Muscle of back (tissue), 11 donors: ENCODE results near the gene LGI4. TPM values are rescaled to one million over a fixed set of nuclear protein-coding genes. Genes with fewer than 3 reads are reported as not detected.
A peak's percentile ranks its signal among the peaks of the same experiment; 100 is the strongest.
"Not testable (repeated sequence)": the region's sequence is repeated elsewhere in the genome, so short reads cannot be mapped to it uniquely, and the experiment has no call there.

Experiments used
- DNase-seq, 3 donors: peaks; one replicate each; pipeline versions ENCODE4 v3.0.0 to v3.0.0-alpha.2; 2013
- polyA plus RNA-seq, 10 donors: library from polyadenylated mRNA; unstranded; fragments of 120-200 nt; gene quantifications; one replicate each; pipeline ENCODE4 v1.2.1, GENCODE V29; 2013; ENCODE audit not compliant: insufficient read length in 10 of 10

LGI4 gene
- polyA plus RNA-seq, 10 donors, result 9.1 to 15.8 (median 11.1) TPM

DNA sequence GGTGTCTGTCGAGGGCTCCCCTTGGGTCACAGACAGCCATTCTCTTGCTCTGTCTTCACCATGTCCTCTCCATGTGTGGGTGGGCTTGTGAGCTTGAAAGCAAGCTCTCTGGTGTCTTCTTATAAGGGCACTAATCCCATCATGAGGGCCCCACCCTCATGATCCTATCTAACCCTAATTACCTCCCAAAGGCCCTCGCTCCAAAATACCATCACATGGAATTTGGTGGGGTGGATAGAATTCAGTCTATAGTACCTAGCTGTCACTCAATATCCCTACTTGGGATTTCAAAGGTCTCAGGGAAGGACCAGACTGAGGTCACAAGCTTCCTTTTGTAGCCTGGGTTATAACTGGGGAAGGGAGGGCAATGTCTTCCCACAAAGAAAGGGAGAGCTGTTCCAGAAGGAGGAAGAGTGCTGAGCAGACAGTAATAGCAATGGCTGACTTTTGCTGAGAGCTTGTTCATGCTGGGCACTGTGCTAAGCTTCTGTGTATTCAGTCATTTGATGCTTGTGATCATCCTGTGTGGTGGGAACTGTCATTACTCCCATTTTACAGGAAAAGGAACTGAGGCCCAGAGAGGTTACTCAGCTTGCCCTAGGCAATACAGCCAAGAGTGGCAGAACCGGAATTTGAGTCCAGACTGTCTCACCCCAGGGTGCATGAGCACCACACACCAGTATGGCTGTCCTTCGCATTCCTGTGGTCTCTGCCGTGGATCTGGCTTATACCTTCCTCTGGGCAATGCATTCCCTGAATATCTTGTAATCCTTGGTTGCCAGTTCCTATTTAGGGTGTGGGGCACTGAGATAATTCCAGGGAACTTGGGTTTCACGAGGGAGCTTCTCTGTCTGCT is 27.8 kb upstream of the LGI4 start:
- no peak for DNase-seq

- no peak for DNase-seq
Observed at GRCh38 chr19:35161434-35161743, 26.5 kb upstream of the LGI4 start.

DNA sequence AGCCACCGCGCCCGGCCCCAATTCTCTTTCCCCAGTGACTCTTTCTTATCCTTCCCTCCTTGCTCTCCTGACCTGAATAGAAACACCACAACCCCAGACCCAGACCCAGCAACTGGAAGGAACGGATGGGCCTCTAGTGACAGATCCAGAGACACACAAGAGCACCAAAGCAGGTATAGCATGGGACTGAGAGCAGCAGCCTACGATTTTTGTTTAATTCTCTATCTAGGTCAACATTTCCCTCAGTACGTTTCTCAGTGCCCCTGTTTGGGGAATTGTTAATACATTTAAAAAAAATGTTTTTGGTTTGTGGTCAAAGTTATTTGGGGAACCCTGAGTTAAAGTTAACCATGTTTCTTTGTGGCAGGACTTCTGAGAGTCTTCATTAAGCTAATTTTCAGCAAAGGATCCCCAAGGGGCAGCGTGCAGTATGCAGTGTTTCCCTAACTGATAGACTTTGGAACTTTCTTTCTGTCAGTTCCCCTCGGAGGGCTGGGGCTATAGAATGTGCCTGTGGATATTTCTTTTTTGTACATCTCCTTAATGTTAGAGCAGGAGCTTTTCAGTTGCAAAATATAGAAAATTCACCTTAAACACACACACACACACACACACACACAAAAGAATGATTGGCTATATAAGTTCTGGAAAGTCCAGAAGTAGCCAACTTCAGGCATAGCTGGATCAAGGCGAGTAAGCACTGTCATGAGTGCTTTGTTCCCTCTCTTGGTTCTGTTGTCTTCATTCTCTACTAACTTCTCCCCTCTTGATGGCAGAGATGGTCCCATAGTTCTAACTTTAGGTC is 26.0 kb upstream of the LGI4 start:
- no peak for DNase-seq

DNA sequence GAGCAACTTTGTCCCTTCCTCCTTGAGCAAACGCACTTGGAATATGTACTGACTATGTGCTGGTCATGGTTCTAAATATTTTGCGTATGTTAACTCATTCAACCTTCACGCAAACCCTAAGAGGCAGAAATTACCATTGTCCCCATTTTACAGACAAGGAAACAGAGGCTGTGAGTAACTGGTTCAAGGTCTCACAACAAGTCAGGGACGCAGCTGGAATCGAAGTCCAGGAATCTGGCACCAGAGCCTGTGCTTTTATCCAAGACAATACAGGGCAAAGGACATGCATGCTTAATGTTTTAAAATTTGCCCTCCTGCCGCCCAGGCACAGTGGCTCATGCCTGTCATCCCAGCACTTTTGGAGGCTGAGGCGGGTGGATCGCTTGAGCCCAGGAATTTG is 24.7 kb upstream of the LGI4 start:
- DNase-seq, result no peak

DNA sequence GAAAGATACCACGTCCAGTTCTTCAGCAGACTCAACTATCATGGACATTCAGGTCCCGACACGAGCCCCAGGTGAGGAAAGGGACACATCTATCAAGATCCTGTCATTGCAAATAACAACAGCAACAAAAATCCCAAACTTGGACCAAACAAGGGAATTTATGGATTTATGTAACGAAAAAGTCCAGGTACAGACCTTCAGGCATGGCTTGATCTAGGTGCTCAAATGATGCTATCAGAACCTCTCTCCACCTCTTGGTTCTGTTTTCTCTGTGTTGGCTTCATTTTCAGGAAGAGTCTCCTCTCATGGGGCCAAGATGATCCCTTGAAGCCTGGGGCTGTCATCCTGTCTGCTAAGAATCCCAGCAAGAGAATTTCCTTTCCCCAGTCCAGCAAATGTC is 22.6 kb upstream of the LGI4 start:
- DNase-seq, result no peak

DNA sequence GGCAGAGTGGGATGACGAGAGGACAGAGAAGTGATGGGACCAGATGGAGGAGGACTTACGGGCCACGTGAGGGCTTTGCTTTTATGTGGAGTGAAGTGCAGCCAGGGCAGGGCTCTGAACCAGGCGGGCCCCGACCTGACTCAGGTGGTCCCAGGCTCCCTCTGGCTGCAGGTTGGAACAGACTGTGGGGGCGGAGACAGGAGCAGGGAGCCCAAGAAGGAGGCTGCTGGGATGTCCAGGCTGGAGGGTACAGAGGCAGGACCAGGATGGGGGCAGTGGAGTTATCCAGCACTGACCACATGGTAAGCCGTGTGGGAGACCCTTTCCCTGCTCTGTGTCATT is 21.8 kb upstream of the LGI4 start:
- DNase-seq, result no peak

DNA sequence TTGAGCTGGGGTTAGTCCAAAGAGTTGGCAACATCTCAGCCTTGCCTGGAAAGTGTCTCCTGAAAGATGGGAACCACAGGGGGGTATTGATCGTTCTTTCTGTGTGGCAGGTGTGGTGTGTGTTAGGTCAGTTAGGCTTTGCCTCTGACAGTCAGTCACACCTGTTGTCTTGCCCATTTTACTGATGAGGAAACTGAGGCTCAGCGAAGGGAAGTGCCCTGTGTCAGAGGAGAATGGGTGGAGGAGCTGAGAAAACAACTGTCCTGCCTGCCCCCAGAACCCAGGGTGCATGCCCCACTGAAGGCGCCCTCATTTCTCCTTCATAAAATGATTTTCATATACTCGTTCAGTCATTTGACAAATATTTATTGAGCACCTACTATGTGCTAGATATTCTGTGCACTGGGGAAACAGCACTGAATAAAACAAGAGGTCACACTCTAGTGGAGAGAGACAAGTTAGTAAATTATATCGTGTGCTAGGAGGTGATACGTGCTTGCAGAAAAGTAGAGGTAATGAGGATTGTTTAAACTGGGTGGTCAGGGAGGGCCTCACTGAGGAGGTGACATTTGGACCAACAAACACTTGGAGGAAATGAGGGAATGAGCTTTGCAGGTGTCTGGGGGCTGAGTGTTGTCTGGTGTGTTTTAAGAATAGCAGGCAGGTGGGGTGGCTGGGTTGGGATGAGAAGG is 21.3 kb upstream of the LGI4 start:
- DNase-seq, result no peak

DNA sequence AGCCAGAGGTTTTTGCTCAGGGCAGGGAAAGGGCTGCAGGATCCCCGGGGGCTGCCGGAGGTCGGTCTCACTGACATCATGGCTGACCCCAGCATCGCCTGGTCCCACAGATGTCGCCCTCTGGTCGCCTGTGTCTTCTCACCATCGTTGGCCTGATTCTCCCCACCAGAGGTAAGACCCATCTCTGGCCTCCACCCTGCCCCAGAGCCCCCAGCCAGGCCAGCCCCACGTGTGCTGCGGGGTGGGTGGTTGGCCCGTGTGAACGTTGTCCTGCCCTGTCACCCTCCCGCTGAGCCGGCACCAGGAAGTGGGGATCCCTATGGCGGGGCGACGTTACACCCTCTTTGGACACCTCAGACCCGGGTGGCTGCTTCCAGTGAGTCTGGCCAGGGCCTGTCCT is 20.6 kb upstream of the LGI4 start:
- DNase-seq, result peak in 1 of 3 donors; percentile 28

DNA sequence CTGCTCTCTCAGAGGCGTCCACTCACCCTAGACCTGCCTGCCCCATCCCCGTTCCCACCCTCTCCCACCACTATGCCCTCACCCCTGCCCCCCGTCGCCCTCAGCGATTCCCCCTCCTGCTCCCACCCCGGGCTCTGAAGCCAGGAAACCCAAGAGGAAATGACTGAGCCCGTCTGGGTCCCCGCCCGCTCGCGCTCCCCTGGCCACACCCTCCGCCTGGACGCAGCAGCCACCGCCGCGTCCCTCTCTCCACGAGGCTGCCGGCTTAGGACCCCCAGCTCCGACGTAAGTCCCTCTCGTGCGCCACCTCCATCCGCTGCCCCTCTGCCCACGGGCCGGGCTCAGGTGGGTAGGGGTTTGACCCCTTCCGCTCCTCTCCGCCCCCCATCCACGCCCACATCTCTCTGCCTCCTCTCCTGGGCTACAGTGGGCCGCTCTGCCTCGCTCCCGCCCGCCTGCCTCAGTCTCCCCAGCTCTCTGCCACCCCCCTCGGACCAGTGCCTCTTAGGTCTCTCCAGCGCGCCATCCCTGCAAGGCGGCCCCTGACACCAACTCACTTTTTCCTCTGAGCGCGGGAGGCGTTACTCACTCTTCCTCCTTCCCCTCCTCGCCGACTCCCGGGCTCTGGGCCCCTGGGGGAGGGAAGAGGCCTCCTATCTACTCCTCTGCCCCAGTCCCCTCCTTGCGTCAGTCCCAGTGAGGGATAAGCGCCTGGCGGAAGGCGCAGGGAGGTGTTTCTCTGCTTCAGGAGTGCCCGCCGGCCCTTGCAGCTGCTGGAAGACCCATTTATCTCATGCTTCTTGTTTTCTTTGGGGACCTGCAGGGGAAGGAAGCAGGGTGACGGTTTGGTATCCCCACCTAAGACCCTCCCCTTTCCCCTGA is 19.9 kb upstream of the LGI4 start, which contains the start of gene FXYD5:
FXYD5 (plus strand) TSS at position 211 of the 882 bp plus-strand sequence. CDS start 816 bp downstream, outside the sequence.
- DNase-seq, result peak in 2 of 3 donors; percentile 59 to 74

DNA sequence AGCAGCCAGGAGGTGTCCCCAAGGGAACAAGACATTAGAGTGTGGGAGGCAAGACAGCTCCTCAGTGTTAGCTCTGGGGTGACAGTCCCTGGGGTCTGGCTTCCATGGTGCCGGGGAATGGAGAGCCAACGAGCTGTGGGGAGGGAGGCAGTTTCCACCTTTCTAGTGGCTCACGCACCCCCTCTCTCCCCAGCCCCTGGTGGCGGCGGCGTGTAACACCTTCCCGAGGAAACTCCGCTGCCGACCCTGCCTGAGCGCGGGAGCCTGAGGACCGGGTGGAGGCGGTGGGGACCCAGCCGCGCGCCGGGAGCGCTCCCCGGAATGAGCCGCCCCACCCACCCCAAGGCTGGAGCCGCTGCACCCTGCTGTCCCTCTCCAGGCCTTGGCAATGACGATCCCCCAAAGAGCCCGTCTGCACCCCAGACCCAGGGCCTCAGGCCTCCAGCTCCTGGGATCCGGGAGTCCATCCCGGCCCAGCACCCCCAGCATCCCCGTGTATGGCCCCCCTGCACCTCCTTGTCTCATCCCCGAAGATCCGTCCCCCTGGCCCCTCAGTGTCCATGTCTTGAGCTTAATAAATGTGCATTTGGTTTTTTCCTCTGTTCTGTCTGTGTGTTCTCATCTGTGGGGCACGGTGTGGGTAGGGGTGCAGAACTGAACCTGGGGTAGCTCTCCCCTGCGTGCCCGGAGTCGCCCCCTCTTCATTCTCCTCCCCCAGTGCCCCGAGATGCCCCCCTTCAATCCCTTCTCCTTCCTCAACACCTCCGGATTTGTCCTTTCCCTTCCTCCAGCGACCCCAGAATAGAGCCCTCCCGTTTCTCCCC is 19.1 kb upstream of the LGI4 start:
- DNase-seq, result peak in 1 of 3 donors; percentile 33

DNA sequence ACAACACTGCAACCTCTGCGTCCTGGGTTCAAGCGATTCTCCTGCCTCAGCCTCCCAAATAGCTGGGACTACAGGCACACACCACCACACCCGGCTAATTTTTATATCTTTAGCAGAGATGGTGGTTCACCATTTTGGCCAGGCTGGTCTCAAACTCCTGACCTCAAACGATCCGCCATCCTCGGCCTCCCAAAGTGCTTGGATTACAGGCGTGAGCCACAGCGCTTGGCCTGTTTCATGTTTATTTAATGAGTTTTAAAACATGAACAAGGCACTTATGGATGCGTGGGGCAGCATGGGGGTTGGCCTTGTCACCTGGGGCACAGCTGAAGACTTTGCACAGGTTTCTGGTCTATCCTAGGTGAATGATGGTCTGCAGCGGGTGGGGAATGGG is 18.3 kb upstream of the LGI4 start:
- DNase-seq, result not testable (repeated sequence)

DNA sequence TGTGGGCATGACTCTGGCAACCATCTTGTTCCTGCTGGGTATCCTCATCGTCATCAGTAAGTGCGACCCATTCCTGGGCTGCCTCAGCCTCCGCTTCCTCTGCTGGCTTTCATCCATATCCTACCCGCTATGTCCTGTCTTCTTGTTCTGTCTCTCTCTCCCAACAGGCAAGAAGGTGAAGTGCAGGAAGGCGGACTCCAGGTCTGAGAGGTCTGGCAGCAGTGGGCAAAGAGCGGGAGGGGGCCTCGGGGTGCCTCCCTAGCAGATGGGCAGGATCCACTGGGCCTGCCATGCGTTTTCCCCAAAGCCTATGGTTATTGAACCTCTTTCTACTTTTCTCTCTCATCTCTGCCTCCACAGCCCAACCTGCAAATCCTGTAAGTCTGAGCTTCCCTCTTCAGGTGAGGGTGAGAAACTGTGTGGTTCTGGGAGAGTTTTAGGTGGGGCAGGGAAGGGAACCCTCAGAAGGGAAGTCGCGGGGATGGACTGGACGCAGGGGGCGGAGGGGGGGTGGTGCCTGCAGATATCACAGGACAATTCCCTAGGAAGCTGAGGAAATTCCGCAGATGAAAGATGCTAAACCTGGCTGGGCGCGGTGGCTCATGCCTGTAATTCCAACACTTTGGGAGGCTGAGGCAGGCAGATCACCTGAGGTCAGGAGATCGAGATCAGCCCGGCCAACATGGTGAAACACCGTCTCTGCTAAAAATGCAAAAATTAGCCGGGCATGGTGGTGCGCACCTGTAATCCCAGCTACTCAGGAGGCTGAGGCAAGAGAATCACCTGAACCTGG is 16.6 kb upstream of the LGI4 start:
- DNase-seq, result no peak

GRCh38 chr19:35150445-35150844 is 15.6 kb upstream of the LGI4 start:
- no peak for DNase-seq

DNA sequence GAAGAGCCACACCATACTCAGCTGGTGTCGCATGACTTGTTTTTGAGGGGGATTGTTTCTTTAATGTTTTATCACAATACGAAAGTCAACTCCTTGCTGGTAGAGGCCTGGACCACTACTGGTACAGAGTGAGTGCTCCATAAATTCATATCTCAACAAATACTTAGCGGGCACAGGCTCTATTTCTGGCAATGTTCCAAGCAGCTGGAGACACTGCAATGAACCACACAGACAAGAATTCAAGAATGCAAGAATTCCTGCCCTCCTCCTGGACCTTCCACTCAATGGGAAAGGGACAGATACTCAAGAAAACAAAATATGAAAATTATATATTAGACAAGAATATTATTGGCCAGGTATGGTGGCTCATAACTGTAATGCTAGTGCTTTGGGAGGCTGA is 14.6 kb upstream of the LGI4 start:
- DNase-seq, result no peak

DNA sequence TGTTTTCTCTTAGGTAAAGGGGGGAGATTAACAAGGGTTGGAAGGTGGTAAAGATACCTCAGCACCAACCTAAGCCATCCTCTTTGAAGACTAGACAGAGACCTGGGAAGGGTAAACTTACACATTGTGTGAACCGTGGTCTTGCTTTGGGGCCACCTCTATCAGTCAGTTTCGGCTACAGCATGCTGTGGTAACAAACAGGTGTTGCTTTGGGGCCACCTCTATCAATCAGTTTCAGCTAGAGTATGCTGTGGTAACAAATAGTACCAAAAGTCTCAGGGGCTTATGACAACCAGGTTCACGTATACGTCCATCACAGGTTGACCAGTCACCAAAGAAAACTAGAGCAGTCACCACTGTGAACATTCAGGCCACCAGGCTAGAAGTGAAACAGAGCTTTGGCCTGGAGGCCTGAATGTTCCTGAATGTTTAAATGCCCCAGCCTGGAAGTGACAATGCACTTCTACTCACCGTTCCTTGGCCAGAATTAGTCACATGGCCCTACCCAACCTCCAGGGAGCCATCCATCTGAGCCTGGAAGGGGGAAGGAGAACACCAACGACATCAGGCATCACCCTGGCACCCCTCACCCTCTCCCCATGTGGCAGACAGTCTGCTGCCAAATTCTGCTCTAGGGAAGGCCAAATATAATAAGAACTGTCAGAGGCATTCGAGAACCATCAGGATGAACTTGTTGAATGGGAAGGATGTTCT is 12.0 kb upstream of the LGI4 start:
- no peak for DNase-seq

DNA sequence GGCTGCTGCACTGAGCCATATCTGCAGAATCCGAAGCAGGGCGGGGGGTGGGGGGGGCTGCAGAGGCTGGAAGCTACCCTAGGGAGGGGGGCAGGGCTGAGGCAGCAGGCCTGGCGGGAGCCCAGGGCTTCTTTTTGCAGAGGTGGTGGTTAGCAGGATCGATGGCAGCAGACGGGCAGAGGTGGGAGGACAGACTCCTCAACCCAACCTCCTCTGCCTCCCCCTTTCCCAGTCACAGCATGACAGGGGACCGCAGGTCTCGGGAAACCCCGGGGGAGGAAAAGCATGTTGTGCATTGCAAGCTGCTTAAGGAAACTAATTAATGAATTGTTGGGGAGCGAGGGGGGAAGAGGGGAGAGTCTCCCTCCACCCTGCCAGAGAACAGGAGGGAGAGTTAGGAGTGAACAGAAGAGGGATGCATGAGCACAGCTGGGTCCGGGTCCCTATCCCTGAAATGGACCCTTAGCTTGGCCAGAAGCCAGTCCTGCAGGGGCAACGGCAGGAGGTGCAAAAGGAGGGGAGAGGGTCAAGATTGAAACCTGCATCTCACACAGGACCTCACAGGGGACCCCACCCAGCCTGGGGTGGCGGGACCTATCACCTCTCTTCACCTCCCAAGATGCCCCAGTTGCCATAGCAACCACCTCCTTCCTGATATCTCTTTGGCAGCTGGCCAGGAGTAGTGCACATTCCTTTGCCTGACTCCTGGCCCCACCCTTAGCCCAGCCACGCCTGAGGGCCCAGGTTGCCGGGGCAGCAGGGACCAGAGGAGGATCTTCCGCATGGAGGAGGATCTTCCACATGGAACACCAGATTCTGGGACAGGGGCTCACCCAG is 10.0 kb upstream of the LGI4 start:
- DNase-seq, result no peak

GRCh38 chr19:35144259-35144599 is 9.4 kb upstream of the LGI4 start:
- DNase-seq, result no peak

GRCh38 chr19:35143818-35144217 is 9.0 kb upstream of the LGI4 start:
- no peak for DNase-seq
